ENCODE data around the gene UGCG.

- TF ChIP-seq POLR2A (IDR thresholded peaks at IDR 0.05) (no peak), CTCF (IDR thresholded peaks at IDR 0.05) (no peak)
Observed at GRCh38 chr9:111872886-111873285, 23.7 kb upstream of the UGCG start.
